CD4-positive, alpha-beta T cell treated with Interleukin-10 for 1 hour (primary cell): Measurements from ENCODE around the gene STX19.
"Not testable (repeated sequence)": the region's sequence is repeated elsewhere in the genome, so short reads cannot be mapped to it uniquely, and the experiment has no call there.

Experiments used
- DNase-seq: peaks from one replicate; pipeline ENCODE4 v3.0.0-alpha.2; 2020

STX19 gene, protein sequence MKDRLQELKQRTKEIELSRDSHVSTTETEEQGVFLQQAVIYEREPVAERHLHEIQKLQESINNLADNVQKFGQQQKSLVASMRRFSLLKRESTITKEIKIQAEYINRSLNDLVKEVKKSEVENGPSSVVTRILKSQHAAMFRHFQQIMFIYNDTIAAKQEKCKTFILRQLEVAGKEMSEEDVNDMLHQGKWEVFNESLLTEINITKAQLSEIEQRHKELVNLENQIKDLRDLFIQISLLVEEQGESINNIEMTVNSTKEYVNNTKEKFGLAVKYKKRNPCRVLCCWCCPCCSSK

DNA sequence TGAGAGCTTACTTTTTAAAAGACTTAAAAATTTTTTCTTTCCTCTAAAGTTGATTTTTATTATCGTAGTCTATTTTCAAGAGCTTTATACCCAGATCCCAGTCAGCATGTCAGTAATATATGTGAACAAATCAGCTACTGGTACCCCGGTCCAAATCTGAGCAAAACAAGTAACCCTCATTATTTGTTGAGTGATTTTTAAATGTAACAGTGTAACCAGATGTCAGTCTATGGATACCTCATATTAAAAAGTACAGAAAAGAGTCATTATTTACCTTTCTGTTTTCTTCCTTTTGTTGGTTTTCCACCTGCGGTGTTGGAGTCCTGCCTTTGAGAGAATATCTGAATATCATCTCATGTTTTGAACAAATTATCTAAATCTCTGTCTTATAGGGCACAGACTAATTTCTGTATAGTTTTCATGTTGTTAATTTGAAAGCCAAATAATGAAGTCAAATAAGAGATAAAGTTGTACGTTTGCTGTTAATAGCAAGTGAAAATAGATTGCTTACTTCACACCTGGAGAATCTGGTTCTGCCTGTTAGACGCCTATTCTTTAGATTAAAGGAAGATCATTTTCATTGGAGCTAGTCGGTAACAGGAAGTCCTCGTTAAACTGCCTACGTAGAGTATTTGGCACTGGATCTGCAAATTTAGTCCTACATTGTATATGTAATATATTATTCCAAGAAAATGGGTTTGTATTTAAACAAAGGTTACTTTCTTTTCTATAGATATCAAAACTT, at the start of gene STX19:
Gene STX19, minus strand, starts transcription at position 505 of the 745 bp plus-strand sequence. CDS start 13,328 bp downstream, outside the sequence.
- no peak for DNase-seq

DNA sequence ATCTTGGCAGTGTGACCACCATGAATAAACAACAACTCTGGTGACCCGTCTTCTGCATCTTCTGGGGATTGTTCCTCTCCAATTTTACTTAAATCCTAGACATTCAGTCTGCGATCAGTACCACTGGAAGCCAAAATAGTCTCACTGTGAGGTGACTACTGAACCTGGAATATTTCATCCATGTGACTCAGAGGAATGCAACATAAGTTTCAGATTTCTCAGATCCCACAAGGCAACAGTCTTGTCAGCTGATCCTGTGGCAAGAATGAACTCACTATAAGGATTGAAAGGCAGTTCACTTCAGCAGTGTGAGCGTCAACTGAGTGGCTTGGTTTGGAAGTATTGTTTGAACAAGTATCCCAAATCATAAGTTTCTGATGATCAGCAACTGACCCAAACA, 47.7 kb upstream of the STX19 start:
- no peak for DNase-seq

DNA sequence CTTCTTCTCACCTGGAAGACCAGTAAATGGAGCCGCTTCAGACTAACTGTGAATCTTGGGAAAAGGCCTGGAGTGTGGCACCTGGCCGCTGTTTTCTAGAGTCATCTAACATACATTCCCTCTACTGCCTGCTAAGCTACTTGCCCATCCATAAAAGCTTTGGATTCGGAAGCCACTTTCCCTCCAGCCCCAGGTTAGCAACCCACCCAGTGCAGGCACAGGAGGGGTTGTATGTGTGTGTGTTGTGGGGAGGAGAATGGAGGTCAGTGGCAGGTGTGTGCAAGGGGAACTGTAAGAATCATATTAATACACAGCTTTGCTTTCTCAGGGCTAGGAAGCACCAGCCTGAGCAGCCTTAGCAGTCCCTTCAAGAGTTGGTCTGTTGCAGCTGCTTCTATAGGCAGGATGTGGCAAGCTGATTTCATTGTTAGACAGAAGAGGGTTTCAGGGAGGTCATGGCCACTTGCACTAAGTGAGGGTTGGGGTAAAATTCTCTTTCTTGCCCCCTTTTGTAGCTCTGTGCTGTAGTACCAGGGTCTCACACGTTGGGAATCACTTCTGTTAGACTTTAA, 43.4 kb upstream of the STX19 start:
- no peak for DNase-seq

DNA sequence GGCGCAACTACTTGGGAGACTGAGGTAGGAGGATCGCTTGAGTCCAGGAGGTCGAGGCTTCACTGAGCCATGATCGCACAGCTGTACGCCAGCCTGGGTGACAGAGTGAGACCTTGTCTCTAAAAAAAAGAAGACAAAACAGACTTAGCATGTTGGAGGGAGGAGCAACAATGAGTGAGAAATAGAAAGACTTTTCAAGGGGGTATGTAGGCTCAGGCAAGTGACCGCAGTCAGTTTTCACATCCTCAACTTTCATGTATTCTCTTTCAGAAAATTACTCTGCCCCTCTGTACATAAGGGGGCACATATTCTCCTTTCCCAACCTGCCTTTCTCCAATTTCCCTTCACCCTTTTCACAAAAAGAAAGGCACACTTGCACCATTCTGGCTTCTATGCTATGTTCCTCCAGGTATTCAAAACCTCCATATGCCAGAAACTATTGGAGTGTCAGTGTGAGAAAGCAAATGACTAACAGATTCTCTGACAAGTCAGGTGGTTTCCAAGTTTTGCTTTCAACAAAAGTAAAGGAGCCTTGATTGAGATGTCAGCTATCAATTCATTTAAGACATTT, 42.0 kb upstream of the STX19 start:
- no peak for DNase-seq

DNA sequence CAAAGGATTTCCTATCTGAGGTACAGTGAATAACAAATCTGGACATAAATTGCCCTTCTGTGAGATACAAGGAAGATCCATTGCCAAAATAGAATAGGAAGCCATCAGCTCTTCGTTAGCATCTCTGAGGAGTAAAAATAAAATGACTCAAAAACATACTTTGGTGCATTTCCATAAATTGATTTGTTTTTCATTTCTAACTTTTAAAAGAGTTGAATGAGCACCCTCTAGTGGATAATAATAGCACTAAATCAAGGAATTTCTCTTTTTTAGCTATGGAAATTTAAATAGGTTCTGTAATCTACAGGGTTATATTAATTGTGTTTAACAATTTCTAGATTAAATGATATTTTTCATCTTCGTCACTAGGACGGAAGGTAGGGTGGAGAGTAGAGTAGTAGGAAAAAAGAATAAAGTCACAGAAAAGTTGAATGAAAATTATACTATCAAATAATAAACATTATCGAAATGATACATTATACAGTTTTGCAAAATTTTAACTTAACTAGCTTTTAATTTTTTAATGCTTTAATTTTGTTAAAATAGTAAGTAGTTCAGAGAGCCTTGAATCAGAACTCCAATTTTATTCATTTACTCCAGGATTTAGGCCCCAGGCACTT, 40.9 kb upstream of the STX19 start:
- peak; percentile 30 for DNase-seq

DNA sequence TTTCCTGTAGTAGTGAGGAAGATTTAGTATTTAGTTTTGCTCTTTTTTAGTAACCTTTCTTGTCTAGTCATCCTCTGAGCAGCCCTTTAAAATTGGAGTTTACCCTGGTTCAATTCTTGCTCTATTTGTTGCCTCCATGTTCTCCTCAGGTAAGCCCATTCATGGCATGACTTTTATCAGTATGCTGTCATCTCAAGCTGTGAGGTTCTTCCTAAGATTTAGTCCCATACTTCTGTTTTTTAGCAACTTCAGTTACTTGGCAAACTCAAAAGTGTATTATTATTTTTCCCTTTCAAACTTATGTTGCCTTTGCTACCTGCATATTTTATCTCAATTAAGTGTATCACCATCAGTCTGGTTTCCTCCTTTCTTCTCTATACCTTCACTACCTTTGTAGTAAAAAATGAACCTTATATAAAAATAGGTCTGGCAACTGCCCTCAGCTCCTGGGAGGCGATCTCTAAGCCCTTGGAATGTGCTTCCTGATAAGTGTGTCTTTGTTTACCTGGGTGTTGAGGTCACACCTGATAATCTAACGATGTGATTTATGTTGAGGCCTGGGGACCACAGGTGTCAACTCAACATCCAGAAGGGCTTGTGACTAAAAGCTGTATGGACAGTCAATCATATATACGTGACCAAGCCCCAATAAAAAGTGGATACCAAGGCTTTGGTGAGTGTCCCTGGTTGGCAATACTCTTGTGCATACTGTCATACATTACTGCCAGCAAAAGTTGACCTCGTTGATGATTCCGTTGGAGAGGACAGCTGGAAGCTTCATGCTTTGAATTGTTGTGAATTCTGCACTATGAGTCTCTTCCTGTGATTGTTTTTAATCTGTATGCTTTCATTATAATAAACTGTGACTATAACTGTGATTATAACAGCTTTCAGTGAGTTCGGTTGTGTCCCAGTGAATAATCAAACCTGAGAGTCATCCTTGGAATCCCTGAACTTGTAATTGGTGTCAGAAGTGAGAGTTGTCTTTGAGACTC, 38.4 kb upstream of the STX19 start:
- DNase-seq, result no peak

DNA sequence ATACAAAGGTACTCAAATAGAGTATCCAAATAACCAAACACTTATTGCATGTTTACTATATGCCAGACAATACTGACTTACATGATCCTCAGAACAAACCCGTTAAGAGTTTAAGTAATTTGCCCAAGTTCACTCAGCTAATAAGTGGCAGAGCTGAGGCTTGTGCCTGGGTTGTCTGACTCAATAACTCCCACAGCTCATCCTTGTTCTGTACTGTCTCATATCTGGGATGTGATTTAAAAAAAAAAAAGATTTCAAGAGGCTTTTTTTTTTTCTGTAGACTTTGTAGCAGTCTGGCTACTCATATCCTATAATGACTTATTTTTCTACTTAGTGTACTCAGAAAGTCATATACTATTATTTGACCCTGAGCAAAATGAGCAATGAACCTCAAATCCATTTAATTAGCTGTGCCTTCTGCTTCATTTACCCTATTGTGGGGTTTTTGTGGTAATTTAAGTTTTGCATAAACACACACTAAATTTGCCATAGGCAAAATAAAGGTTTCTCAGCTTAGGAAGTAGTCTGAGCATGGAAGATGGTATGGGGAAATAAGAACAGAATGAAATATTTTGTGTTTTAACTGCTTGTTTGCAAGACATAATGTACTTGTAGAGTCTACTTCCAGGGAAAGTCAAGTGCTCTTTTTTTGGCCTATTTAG, 37.6 kb upstream of the STX19 start:
- DNase-seq, result no peak

DNA sequence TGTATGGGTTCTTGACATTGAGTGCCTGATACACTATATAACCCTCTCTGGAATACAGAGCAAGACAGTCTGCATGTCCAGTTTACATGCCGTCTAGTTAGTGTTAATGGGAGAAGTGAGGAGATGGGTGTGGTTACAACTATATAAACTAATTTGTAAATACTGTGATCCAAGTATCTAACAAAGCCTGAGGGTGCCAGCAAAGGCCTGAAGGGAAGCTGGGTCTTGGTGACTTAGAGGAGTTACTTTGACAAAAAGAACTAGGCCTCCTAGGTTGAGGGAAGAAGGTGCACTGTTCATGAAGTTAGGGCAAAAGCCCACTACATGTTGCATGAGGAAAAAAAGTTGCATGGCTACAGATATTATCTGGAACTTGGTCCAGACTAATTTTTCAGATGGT, 36.7 kb upstream of the STX19 start:
- no peak for DNase-seq

DNA sequence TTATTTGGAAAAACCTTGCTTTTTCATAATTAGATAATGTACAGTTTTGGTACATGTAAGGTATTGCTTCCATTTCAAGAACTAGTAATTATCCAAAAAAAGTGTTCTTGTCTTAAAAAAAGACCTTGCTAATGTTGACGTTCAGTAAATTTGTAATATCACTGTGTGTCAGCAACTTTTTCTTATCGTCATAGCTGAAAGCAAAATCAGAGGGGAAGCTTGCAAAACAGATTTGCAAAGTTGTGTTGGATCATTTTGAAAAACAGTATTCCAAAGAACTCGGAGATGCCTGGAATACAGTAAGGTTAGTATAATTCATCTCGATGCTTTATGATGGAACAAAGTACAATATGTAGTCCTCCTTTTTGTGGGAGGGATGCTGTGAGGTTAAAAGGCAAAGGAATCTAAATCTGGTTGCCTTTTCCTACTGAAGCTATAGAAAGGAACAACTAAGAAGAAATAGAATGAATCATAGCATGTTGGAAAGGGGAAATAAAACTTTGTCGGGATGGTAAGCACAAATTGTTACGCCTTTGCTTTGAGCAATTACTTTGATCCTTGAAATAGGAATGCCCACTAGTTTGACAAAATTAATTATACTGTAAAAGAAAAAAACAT, 36.0 kb upstream of the STX19 start:
- no peak for DNase-seq

DNA sequence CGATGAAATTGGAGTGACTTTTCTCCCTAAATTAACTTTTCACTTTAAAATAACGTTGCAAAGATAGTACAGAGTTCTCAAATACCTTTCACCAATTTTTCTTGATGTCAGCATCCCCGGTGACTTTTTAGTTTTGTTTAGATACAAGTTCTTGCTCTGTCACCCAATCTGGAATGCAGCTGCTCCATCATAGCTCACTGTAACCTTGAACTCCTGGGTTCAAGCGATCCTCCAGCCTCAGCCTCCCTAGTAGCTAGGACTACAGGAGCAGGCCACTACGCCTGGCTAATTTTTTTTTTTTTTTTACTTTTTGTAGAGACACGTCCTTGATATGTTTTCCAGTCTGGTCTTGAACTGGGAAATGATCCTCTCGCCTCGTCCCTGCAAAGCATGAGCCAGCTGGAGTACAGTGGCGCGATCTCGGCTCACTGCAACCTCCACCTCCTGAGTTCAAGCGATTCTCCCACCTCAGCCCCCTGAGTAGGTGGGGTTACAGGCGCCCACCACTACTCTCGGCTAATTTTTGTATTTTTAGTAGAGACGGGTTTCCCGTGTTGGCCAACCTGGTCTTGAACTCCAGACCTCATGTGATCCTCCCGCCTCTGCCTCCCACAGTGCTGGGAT, 35.2 kb upstream of the STX19 start:
- no peak for DNase-seq

DNA sequence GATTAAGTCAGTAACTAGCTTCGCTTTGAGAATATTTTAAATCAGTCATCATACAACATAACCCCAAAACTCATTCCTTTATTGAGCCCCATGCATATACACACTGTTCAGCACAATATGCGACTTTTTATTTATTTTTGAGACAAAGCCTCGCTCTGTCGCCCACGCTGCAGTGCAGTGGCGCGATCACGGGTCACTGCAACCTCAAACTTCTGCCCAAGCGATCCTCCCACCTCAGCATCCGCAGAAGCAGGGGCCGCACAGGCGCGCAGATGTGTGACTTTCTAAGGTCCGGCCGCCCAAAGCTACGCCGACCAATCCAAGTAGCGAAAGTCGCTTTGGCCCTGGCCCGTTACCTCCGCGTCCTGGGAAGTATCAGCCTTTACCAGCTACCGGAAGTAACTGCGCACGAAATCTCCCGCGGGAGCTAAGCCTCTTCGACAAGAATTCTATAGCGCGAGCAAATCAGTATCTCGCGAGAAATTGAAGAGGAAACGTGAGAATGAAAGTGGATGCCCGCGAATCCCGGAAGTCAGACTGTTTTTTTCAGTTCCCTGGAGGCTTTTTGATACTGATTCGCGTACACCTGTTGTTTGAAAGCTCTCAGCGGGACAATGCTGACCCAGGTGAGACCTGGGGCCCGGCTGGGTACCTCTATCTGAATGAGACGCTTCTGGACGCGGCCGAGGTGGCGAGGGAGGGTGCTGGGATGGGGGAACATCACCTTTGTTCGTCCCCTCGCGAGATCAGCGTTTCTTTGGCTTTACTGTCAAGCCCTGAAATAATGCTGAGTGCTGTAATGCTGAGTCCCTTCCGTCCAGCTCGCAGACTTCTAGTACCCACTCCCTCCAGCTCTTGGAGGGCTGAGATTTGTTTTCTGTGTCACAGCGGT, 34.4 kb upstream of the STX19 start, which contains the start of the genes DHFR2 and NSUN3:
Gene DHFR2, minus strand, starts transcription at position 404 of the 892 bp plus-strand sequence. CDS start 1,405 bp downstream, outside the sequence.
Gene NSUN3, plus strand, starts transcription at position 549 of the 892 bp plus-strand sequence. Its CDS starts 66 bp downstream, at position 615.
- peak; percentile 92 for DNase-seq

DNA sequence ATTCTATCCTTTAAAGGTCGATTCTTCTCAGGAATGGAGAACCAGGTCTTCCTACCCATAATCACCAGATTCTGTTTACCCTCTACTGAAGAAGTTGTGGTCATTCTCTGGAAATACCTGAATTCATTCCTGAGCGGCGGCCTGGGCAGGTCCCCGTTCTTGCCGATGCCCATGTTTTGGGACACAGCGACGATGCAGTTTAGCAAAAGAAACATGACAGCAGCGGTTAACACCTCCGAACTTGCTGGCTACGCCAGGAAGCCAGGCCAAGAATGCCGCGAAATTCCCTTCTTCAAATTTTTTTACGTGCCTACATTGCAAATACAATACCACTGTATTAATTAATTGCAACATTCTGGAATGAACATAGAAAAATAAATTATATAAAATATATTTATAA, 32.9 kb upstream of the STX19 start:
- DNase-seq, result no peak

DNA sequence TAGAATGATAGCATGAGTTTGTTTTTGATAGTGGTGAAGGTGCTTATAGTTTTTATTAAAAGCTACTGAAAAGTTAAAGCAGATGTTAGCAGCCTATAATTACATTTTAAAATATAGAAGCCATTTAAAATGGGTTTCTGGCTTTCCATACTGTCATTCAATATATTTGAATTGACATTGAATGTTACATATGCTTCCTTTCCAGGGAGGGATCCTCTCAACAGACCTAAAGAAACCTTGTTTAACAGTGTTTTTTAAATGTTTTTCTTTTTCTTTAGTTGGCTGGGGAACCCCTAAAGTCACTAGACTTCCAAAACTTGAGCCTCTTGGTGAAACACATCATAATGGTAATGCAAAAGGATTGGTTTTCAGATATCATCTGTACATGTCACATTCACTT, 22.1 kb upstream of the STX19 start:
- DNase-seq, result no peak

DNA sequence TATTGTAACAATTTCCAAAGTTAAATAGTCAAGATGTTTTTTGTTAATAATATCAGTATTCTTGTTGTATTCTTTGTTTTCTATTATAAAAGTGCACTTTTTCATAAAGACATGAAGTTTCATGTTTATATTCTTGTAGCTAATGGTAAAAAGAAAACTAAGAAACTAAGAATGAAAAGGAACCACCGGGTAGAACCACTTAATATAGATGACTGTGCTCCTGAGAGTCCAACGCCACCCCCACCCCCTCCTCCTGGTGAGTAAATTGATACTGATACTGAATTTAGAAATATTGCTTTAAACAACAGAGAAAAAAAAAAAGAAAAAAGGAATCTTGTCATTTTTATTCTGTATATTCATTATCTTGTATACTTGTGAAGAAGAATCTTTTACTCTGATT, 20.9 kb upstream of the STX19 start:
- DNase-seq, result no peak

DNA sequence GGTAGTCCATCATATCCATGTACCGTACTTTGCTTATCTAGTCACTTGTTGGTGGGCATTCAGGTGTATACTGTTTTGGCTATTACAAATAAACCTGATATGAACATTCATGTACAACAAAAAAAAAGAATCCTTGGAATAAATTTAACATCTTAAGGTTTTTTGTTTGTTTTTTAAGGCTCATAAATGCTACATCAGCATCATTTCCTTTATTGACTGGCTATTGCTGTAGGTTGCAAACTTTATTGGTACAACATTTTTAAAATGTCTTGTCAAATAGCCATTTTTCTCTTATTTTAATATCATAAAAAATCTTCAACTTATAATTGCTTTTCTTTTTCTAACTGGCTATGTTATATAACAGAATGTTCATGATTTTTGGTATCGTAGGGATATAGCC, 18.1 kb upstream of the STX19 start:
- DNase-seq, result no peak

DNA sequence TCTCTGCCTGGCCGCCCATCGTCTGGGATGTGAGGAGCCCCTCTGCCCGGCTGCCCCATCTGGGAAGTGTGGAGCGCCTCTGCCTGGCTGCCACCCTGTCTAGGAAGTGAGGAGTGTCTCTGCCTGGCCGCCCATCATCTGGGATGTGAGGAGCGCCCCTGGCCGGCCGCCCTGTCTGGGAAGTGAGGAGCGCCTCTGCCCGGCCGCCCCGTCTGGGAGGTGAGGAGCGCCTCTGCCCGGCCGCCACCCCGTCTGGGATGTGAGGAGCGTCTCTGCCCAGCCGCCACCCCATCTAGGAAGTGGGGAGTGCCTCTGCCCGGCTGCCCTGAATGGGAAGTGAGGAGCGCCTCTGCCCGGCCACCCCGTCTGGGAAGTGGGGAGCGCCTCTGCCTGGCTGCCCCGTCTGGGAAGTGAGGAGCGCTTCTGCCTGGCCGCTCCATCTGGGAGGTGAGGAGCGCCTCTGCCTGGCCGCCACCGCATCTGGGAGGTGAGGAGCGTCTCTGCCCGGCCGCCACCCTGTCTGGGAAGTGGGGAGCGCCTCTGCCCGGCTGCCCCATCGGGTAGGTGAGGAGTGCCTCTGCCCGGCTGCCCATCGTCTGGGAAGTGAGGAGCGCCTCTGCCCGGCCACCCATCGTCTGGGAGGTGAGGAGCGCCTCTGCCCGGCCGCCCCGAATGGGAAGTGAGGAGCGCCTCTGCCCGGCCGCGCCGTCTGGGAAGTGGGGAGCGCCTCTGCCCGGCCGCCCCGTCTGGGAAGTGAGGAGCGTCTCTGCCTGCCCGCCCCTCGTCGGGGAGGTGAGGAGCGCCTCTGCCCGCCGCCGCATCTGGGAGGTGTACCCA, 15.9 kb upstream of the STX19 start:
- DNase-seq, result not testable (repeated sequence)

DNA sequence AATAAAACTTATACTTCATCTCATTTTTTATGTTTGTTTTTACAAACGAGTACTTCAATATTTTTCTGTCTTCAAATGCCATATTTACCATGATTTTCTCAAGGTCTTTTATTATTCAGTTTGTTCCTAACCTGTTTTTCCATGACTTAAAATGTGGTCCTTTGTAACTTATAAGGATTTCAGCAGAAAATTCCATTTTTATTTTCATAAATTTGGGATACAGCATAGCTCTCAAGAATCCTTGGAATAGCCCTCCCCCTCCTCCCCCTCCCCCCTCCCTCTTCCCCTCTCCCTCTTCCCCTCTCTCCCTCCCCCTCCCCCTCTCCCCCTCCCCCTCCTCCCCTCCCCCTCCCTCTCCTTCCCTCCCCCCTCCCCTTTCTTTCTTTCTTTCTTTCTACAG, 14.9 kb upstream of the STX19 start:
- DNase-seq, result no peak

DNA sequence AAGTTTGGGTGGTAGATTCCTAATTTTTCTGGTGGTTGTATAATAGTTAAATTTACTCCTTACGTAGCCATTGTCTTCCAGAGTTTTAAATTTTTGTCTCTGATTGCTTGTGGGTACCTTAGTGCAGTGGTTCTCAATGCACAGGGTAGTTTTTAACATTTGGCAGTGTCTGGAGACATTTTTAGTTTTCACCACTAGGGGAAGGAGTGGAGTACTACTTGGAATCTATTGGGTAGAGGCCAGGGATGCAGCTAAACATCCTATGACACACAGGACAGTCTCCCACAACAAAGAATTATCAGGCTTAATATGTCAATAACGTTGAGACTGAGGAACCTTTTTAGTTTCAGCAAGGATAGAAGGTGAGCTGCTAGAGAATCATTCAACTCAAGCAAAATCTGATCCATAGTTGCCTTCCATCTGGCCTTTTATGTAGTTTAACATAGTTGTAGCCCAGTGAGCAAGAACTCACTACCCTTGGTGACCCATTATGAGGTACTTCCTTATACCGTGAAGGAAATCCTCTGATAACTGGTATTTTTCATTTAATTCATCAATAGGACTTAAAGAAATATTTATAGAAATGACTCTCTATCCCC, 8.6 kb upstream of the STX19 start:
- DNase-seq, result peak; percentile 26
